ENCODE data around the gene TEX26. TPM values are rescaled to one million over a fixed set of nuclear protein-coding genes. Genes with fewer than 3 reads are reported as not detected.
"Not testable (repeated sequence)": the region's sequence is repeated elsewhere in the genome, so short reads cannot be mapped to it uniquely, and the experiment has no call there.

Gene TEX26
- total RNA-seq, 1 donor from 2014 or later = not detected

GRCh38 chr13:30906411-30907051 lies 25.9 kb upstream of the TEX26 start:
- H3K9me3 Mint-ChIP-seq = peaks cover 3% of the 10 kb centered on the region
- H3K4me3 Mint-ChIP-seq = no peak overlapping the region
- intact Hi-C loops (cut with micrococcal nuclease) = no loop called here
- peaks cover 62% of the 10 kb centered on the region for H3K27me3 Mint-ChIP-seq
- H3K4me1 Mint-ChIP-seq = peaks cover 2% of the 10 kb centered on the region
- no peak overlapping the region for H3K27ac Mint-ChIP-seq
- H3K36me3 Mint-ChIP-seq (ENCODE audit: low read depth) = no peaks in the 10 kb centered on the region
- DNase-seq = no peak

DNA sequence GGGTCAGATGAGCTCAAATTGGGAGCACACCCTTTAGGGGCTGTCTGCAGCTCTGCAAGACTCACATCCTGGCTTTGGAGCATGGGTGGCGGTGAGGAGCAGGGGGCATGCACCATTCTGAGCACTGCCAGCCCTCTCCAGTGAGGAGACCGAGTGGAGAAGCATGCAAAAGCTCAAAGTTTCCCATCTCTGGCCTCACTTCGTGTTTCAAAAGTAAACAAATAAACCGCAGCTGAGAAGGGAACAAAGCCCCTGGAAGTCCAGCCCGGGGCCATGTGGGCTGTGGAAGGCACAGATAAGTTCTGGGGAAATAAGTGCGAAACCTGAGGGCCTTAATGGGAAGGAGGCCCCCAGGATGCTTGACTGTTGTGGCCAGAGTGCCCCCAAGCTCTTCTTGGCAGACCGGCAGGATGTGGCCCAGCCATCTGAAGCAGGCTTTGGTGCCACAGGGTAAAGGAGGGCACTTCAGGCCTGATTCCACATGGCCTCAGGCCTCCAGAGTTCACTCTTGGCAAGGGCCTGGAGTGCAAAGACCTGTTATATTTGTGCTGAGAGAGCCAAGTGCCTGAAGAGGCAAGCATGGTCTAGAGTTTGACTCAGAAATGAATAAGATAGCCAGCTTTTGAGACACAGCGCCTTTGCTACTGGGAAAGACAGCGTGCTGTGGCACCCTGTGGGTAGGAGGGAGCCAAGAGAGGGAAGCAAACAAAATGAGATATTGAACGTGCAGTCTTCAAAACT lies 25.2 kb upstream of the TEX26 start:
- Mint-ChIP-seq H3K27ac (no peak overlapping the region), H3K4me1 (peaks cover 2% of the 10 kb centered on the region), H3K4me3 (no peak overlapping the region), H3K27me3 (peaks cover 64% of the 10 kb centered on the region), H3K9me3 (peaks cover 3% of the 10 kb centered on the region), H3K36me3 (ENCODE audit: low read depth) (no peaks in the 10 kb centered on the region)
- no peak for DNase-seq
- intact Hi-C loops (cut with micrococcal nuclease) = no loop called here

DNA sequence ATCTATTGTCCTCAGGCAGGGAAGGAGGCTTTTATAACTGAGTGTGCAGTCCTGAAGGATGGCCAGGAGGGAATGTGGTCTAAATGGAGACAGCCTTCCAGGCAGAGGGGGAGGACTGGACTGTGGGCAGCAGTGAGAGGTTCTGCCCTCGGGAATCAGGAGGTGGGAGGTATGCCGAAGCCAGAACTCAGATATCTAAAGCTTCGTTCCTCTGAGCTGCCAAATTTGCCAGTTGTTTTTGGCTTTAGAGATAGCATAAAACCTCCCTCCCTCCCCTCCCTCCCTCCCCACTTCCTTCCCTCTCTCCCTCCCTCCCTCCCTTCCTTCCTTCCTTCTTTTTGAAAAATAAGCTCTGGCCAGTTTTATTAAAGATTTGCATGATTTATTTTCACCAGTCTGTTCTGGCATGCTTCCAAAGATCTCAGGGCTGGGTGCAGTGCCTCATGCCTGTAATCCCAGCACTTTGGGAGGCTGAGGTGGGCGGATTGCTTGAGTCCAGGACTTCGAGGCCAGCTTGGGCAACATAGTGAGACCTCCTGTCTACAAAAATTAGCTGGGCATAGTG lies 24.0 kb upstream of the TEX26 start:
- no peaks in the 10 kb centered on the region for H3K36me3 Mint-ChIP-seq (ENCODE audit: low read depth)
- intact Hi-C loops (cut with micrococcal nuclease) = no loop called here
- no peak overlapping the region for H3K27ac Mint-ChIP-seq
- H3K4me1 Mint-ChIP-seq = peaks cover 2% of the 10 kb centered on the region
- H3K27me3 Mint-ChIP-seq = peaks cover 59% of the 10 kb centered on the region
- DNase-seq = no peak
- peaks cover 3% of the 10 kb centered on the region for H3K9me3 Mint-ChIP-seq
- no peak overlapping the region for H3K4me3 Mint-ChIP-seq

- intact Hi-C loops (cut with micrococcal nuclease) = no loop called here
- H3K27me3 Mint-ChIP-seq = peaks cover 48% of the 10 kb centered on the region
- H3K27ac Mint-ChIP-seq = no peak overlapping the region
- peaks cover 2% of the 10 kb centered on the region for H3K4me1 Mint-ChIP-seq
- no peak overlapping the region for H3K4me3 Mint-ChIP-seq
- no peak for DNase-seq
- no peaks in the 10 kb centered on the region for H3K36me3 Mint-ChIP-seq (ENCODE audit: low read depth)
- H3K9me3 Mint-ChIP-seq = no peaks in the 10 kb centered on the region
Measured at GRCh38 chr13:30910676-30911075, 21.8 kb upstream of the TEX26 start.

GRCh38 chr13:30915691-30916541 lies 16.5 kb upstream of the TEX26 start:
- intact Hi-C loops (cut with micrococcal nuclease) = no loop called here
- no peak for DNase-seq
- no peaks in the 10 kb centered on the region for H3K36me3 Mint-ChIP-seq (ENCODE audit: low read depth)
- H3K27ac Mint-ChIP-seq = no peak overlapping the region
- no peaks in the 10 kb centered on the region for H3K4me1 Mint-ChIP-seq
- no peak overlapping the region for H3K4me3 Mint-ChIP-seq
- H3K27me3 Mint-ChIP-seq = peaks cover 37% of the 10 kb centered on the region
- no peaks in the 10 kb centered on the region for H3K9me3 Mint-ChIP-seq

- intact Hi-C loops (cut with micrococcal nuclease) = no loop called here
- no peak overlapping the region for H3K27ac Mint-ChIP-seq
- DNase-seq = no peak
- no peaks in the 10 kb centered on the region for H3K9me3 Mint-ChIP-seq
- no peaks in the 10 kb centered on the region for H3K4me1 Mint-ChIP-seq
- no peak overlapping the region for H3K4me3 Mint-ChIP-seq
- H3K36me3 Mint-ChIP-seq (ENCODE audit: low read depth) = no peaks in the 10 kb centered on the region
- H3K27me3 Mint-ChIP-seq = peaks cover 36% of the 10 kb centered on the region
Measured at GRCh38 chr13:30916991-30917390, 15.5 kb upstream of the TEX26 start.

DNA sequence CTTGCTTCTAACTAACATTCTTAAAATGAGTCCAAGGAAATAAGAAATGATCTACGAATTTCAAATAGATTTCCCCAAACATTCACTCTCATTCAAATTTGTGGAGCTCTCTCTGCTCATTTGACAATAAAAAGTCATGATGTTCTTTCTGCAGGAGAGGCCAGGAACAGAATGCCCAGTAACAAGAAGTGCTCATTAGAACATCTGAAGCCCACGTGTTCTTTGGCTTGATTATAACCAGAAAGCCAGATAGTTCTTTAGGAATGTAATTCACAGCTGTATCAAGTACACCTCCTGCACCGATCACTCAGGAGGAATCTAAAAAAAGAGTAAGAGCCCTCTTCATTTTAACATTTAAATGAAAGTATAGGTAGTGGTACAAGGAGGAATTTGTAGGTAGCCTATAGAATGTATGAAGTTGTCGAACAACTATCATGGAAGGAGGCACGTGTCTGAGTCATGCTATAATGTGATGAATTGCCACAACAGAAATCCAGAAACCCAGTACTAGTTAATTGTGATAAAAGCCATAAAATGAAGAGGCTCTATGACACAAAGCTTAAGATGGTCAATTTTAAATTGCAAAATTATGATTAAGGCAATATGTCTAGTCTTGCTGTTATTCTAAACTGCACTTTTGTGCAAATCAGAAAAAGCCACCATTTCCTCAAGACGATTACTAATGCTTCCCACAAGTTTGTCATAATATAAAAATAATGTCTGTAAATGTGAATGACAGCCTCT lies 13.6 kb upstream of the TEX26 start:
- H3K36me3 Mint-ChIP-seq (ENCODE audit: low read depth) = no peaks in the 10 kb centered on the region
- no peak overlapping the region for H3K27ac Mint-ChIP-seq
- DNase-seq = no peak
- H3K4me1 Mint-ChIP-seq = no peaks in the 10 kb centered on the region
- H3K9me3 Mint-ChIP-seq = no peaks in the 10 kb centered on the region
- H3K4me3 Mint-ChIP-seq = no peak overlapping the region
- intact Hi-C loops (cut with micrococcal nuclease) = no loop called here
- H3K27me3 Mint-ChIP-seq = peaks cover 37% of the 10 kb centered on the region

DNA sequence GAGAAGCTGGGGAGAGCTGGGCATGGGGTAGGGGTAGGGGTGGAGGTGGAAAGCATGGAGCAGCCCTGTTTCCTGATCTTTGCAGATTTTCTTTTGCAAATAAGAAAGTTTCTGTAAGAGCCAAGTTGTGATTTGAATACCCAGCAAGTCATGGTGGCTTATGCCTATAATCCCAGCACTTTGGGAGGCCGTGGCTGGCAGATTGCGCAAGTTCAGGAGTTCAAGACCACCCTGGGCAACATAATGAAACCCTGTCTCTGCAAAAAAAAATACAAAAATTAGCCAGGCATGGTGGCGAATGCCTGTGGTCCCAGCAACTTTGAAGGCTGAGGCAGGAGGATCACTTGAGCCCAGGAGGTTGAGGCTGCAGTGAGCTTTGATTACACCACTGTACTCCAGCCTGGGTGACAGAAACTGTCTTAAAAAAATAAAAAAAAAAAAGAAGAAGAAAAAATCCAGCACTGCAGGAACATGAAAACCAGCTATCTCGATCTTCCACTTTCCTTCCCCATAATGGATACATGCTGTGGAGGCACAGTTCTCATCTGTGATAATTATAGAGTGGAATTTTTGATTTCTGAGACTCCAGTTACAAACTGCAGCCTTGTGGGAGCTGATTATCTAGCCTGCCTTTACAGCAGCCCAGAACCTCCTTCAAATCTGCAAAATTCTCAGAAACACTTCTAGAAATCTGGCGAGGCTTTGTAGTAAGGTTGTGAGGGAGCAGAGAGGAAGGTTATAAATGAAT lies 12.1 kb upstream of the TEX26 start:
- intact Hi-C loops (cut with micrococcal nuclease) = no loop called here
- DNase-seq = no peak
- no peak overlapping the region for H3K4me3 Mint-ChIP-seq
- no peaks in the 10 kb centered on the region for H3K36me3 Mint-ChIP-seq (ENCODE audit: low read depth)
- H3K27ac Mint-ChIP-seq = no peak overlapping the region
- peaks cover 27% of the 10 kb centered on the region for H3K27me3 Mint-ChIP-seq
- H3K4me1 Mint-ChIP-seq = peaks cover under 1% of the 10 kb centered on the region
- no peaks in the 10 kb centered on the region for H3K9me3 Mint-ChIP-seq

- H3K4me1 Mint-ChIP-seq = peaks cover 3% of the 10 kb centered on the region
- intact Hi-C loops (cut with micrococcal nuclease) = no loop called here
Measured at GRCh38 chr13:30923418-30923817, 9.0 kb upstream of the TEX26 start.

GRCh38 chr13:30924721-30925120 lies 7.7 kb upstream of the TEX26 start:
- H3K9me3 Mint-ChIP-seq = no peaks in the 10 kb centered on the region
- intact Hi-C loops (cut with micrococcal nuclease) = no loop called here
- no peak for DNase-seq
- H3K4me3 Mint-ChIP-seq = no peak overlapping the region
- H3K36me3 Mint-ChIP-seq (ENCODE audit: low read depth) = no peaks in the 10 kb centered on the region
- H3K27me3 Mint-ChIP-seq = peaks cover 32% of the 10 kb centered on the region
- peaks cover 3% of the 10 kb centered on the region for H3K4me1 Mint-ChIP-seq
- no peak overlapping the region for H3K27ac Mint-ChIP-seq

More at GRCh38 chr13:30923418-30923817, 9.0 kb upstream of the TEX26 start:
- Mint-ChIP-seq H3K9me3 (no peaks in the 10 kb centered on the region), H3K27me3 (peaks cover 33% of the 10 kb centered on the region), H3K36me3 (ENCODE audit: low read depth) (no peaks in the 10 kb centered on the region), H3K4me3 (no peak overlapping the region), H3K27ac (no peak overlapping the region)
- DNase-seq = no peak

DNA sequence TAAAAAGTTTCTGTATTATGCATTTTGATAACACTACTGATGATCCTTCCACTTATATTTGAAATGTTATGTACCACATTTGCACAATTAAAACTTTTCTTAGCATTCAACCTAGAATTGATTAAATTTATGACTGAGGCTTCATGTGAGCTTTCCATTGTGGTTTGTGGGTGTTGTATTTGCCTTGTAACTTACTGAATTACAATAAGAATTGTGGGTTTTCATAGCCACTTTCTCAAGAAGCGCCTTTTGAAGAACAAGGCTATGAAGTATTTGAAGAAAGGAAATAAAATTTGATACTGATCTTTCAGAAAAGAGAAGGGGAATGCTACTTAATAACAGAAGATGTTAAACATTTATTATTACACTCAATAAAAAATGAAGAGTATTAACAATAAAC lies 7.0 kb upstream of the TEX26 start:
- H3K4me1 Mint-ChIP-seq = peaks cover 3% of the 10 kb centered on the region

DNA sequence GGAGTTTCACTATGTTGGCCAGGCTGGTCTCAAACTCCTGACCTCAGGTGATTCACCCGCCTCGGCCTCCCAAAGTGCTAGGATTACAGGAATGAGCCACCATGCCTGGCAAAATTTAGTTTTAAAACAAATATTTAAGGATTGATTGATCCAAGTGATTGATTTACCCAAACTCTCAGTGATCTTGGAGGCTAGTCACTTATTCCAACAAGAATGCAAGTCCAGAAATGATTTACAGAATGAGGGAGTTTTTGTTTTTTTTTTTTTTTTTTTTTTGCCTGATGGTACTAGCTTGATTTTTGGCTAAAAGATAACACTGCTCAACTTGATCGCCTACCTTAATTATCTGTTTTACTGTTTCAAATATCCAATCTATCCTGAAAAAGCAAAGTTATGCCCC lies 5.7 kb upstream of the TEX26 start:
- no peak overlapping the region for H3K27ac Mint-ChIP-seq
- DNase-seq = no peak
- intact Hi-C loops (cut with micrococcal nuclease) = no loop called here
- peaks cover 3% of the 10 kb centered on the region for H3K4me1 Mint-ChIP-seq
- H3K27me3 Mint-ChIP-seq = peaks cover 39% of the 10 kb centered on the region
- no peaks in the 10 kb centered on the region for H3K36me3 Mint-ChIP-seq (ENCODE audit: low read depth)
- H3K9me3 Mint-ChIP-seq = no peaks in the 10 kb centered on the region
- H3K4me3 Mint-ChIP-seq = no peak overlapping the region

More for the DNA sequence above, 7.0 kb upstream of the TEX26 start:
- Mint-ChIP-seq H3K4me3 (no peak overlapping the region), H3K9me3 (no peaks in the 10 kb centered on the region), H3K27me3 (peaks cover 36% of the 10 kb centered on the region), H3K27ac (no peak overlapping the region), H3K36me3 (ENCODE audit: low read depth) (no peaks in the 10 kb centered on the region)
- no peak for DNase-seq
- intact Hi-C loops (cut with micrococcal nuclease) = no loop called here

DNA sequence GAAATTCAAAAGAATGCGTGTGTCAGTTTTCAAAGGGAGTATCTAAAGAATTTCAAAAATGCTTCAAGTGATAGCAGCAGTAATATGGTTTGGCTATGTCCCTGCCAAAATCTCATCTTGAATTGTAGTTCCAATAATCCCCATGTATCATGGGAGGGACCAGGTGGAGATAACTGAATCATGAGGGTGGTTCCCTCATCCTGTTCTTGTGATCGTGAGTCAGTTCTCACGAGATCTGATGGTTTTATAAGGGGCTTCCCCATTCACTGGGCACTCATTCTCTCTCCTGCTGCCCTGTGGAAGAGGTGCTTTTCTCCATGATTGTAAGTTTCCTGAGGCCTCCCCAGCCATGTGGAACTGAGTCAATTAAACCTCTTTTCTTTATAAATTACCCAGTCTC lies 5.3 kb upstream of the TEX26 start:
- H3K4me3 Mint-ChIP-seq; H3K36me3 Mint-ChIP-seq (ENCODE audit: low read depth); H3K27ac Mint-ChIP-seq; intact Hi-C loops (cut with micrococcal nuclease); H3K9me3 Mint-ChIP-seq; H3K4me1 Mint-ChIP-seq; DNase-seq: not testable (repeated sequence)
- peaks cover 43% of the 10 kb centered on the region for H3K27me3 Mint-ChIP-seq

Data from activated CD4-positive, alpha-beta T cell treated with anti-CD3 and anti-CD28 coated beads, Interleukin-2, amount 10 ng/mL, durations not matched to agents 24 days and 14 days (primary cell).